Hepatocyte (in vitro differentiated cells): ENCODE results near the gene TNFSF12.

Source experiments
- EZH2phosphoT487 ChIP-seq: fragments of 200-600 bp; sonication (generic); IDR thresholded peaks from one replicate; pipeline ENCODE4 v1.6.1; 2018; ENCODE audit warnings: antibody characterized with exemption, mild to moderate bottlenecking, low read depth, moderate library complexity; ENCODE audit not compliant: unreplicated experiment, severe bottlenecking
- TF ChIP-seq, protein P1 (sequence below): fragments of 200-600 bp; sonication (generic); IDR thresholded peaks from 2 replicates; pipeline ENCODE4 v1.5.1; 2016; ENCODE audit warnings: antibody characterized with exemption, mild to moderate bottlenecking; ENCODE audit not compliant: poor library complexity

DNA sequence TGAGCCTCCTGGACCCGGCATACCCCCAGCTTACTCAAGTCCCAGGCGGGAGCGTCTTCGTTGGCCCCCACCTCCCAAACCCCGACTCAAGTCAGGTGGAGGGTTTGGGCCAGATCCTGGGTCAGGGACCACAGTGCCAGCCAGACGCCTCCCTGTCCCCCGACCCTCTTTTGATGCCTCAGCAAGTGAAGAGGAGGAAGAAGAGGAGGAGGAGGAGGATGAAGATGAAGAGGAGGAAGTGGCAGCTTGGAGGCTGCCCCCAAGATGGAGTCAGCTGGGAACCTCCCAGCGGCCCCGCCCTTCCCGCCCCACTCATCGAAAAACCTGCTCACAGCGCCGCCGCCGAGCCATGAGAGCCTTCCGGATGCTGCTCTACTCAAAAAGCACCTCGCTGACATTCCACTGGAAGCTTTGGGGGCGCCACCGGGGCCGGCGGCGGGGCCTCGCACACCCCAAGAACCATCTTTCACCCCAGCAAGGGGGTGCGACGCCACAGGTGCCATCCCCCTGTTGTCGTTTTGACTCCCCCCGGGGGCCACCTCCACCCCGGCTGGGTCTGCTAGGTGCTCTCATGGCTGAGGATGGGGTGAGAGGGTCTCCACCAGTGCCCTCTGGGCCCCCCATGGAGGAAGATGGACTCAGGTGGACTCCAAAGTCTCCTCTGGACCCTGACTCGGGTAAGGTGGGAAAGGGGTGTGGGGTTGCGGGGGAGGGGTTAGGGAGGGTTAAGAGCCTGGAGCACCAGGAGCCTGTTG lies 14.4 kb downstream of the TNFSF12 start:
- TF ChIP-seq, protein P1, sequence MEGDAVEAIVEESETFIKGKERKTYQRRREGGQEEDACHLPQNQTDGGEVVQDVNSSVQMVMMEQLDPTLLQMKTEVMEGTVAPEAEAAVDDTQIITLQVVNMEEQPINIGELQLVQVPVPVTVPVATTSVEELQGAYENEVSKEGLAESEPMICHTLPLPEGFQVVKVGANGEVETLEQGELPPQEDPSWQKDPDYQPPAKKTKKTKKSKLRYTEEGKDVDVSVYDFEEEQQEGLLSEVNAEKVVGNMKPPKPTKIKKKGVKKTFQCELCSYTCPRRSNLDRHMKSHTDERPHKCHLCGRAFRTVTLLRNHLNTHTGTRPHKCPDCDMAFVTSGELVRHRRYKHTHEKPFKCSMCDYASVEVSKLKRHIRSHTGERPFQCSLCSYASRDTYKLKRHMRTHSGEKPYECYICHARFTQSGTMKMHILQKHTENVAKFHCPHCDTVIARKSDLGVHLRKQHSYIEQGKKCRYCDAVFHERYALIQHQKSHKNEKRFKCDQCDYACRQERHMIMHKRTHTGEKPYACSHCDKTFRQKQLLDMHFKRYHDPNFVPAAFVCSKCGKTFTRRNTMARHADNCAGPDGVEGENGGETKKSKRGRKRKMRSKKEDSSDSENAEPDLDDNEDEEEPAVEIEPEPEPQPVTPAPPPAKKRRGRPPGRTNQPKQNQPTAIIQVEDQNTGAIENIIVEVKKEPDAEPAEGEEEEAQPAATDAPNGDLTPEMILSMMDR: no peak
- no peak for TF ChIP-seq EZH2phosphoT487
